Mucosa of rectum (tissue), 2 donors: ENCODE results near the gene NLRC5.

Experiments used
- H3K27ac ChIP-seq, 2 donors: one replicate each; pipeline ENCODE4 v1.7.0; 2013; ENCODE audit warnings: inconsistent platforms in 2 of 2, low read depth in 2 of 2, low read length in 2 of 2
- H3K27me3 ChIP-seq, 2 donors: one replicate each; pipeline ENCODE4 v1.7.0; 2013; ENCODE audit warnings: low read length in 2 of 2; ENCODE audit not compliant: control insufficient read depth in 2 of 2, insufficient read depth in 2 of 2
- H3K36me3 ChIP-seq, 2 donors: one replicate each; pipeline ENCODE4 v1.7.0; 2013; ENCODE audit warnings: low read length in 2 of 2; ENCODE audit not compliant: control insufficient read depth in 2 of 2, insufficient read depth in 2 of 2
- H3K4me1 ChIP-seq, 2 donors: one replicate each; pipeline ENCODE4 v1.7.0; 2013; ENCODE audit warnings: low read length in 2 of 2, mild to moderate bottlenecking in 1 of 2; ENCODE audit not compliant: control insufficient read depth in 2 of 2, insufficient read depth in 2 of 2
- H3K4me3 ChIP-seq, 2 donors: one replicate each; pipeline ENCODE4 v1.7.0; 2013; ENCODE audit warnings: low read length in 2 of 2
- H3K9ac ChIP-seq, 2 donors: one replicate each; pipeline ENCODE4 v1.7.0; 2013; ENCODE audit warnings: low read length in 2 of 2, low read depth in 1 of 2, mild to moderate bottlenecking in 1 of 2
- H3K9me3 ChIP-seq, 2 donors: one replicate each; pipeline ENCODE4 v1.7.0; 2013; ENCODE audit warnings: low read length in 2 of 2; ENCODE audit not compliant: control insufficient read depth in 2 of 2
- donor health status: healthy.
- donor health status: Normal muscosa, but diverticular disease.

Gene NLRC5

GRCh38 chr16:56946767-56947603, 42.4 kb upstream of the NLRC5 start:
- H3K36me3 ChIP-seq = peaks cover 36 to 39% of the 10 kb centered on the region in 2 donors
- H3K27ac ChIP-seq = no peak overlapping the region
- H3K4me1 ChIP-seq = peaks cover 0 to 2% of the 10 kb centered on the region in 2 donors
- H3K4me3 ChIP-seq = no peak overlapping the region
- no peaks in the 10 kb centered on the region for H3K9me3 ChIP-seq
- no peak overlapping the region for H3K9ac ChIP-seq
- H3K27me3 ChIP-seq = no peaks in the 10 kb centered on the region

- H3K9me3 ChIP-seq = no peaks in the 10 kb centered on the region
- no peak overlapping the region for H3K9ac ChIP-seq
- H3K4me1 ChIP-seq = peaks cover 0 to 2% of the 10 kb centered on the region in 2 donors
- H3K36me3 ChIP-seq = peaks cover 30 to 34% of the 10 kb centered on the region in 2 donors
- no peak overlapping the region for H3K27ac ChIP-seq
- no peak overlapping the region for H3K4me3 ChIP-seq
- no peaks in the 10 kb centered on the region for H3K27me3 ChIP-seq
These were observed 41.8 kb upstream of the NLRC5 start for GRCh38 chr16:56947604-56947995.

- Histone ChIP-seq H3K27ac (no peak overlapping the region), H3K4me3 (no peak overlapping the region), H3K9me3 (no peaks in the 10 kb centered on the region), H3K9ac (no peak overlapping the region), H3K4me1 (peaks cover 0 to 2% of the 10 kb centered on the region in 2 donors), H3K27me3 (no peaks in the 10 kb centered on the region), H3K36me3 (peaks cover 23 to 27% of the 10 kb centered on the region in 2 donors)
These were observed 41.1 kb upstream of the NLRC5 start for GRCh38 chr16:56948234-56948633.

- peaks cover 0 to 2% of the 10 kb centered on the region in 2 donors for H3K4me1 ChIP-seq
- no peaks in the 10 kb centered on the region for H3K9me3 ChIP-seq
- H3K27me3 ChIP-seq = no peaks in the 10 kb centered on the region
- H3K36me3 ChIP-seq = peaks cover 8 to 11% of the 10 kb centered on the region in 2 donors
- no peak overlapping the region for H3K4me3 ChIP-seq
- no peak overlapping the region for H3K9ac ChIP-seq
- H3K27ac ChIP-seq = no peak overlapping the region
These were observed 39.3 kb upstream of the NLRC5 start for GRCh38 chr16:56950051-56950450.

GRCh38 chr16:56950455-56950854, 38.9 kb upstream of the NLRC5 start:
- Histone ChIP-seq H3K4me3 (no peak overlapping the region), H3K4me1 (peaks cover 0 to 2% of the 10 kb centered on the region in 2 donors), H3K27me3 (no peaks in the 10 kb centered on the region), H3K9me3 (no peaks in the 10 kb centered on the region), H3K9ac (no peak overlapping the region), H3K36me3 (peaks cover 4 to 7% of the 10 kb centered on the region in 2 donors), H3K27ac (no peak overlapping the region)

- Histone ChIP-seq H3K9me3 (no peaks in the 10 kb centered on the region), H3K4me3 (no peak overlapping the region), H3K9ac (no peak overlapping the region), H3K36me3 (peaks cover 3% of the 10 kb centered on the region in 2 donors), H3K27me3 (no peaks in the 10 kb centered on the region), H3K4me1 (peaks cover 0 to 2% of the 10 kb centered on the region in 2 donors), H3K27ac (no peak overlapping the region)
These were observed 38.2 kb upstream of the NLRC5 start for GRCh38 chr16:56950881-56951771.

- Histone ChIP-seq H3K27me3 (no peaks in the 10 kb centered on the region), H3K4me3 (no peak overlapping the region), H3K9ac (no peak overlapping the region), H3K27ac (no peak overlapping the region), H3K4me1 (peaks cover 0 to 2% of the 10 kb centered on the region in 2 donors), H3K9me3 (no peaks in the 10 kb centered on the region), H3K36me3 (peaks cover 0 to 3% of the 10 kb centered on the region in 2 donors)
These were observed 36.4 kb upstream of the NLRC5 start for GRCh38 chr16:56953006-56953405.

- Histone ChIP-seq H3K9me3 (no peaks in the 10 kb centered on the region), H3K36me3 (no peaks in the 10 kb centered on the region), H3K9ac (no peak overlapping the region), H3K4me3 (no peak overlapping the region), H3K4me1 (no peaks in the 10 kb centered on the region), H3K27me3 (no peaks in the 10 kb centered on the region), H3K27ac (no peak overlapping the region)
These were observed 33.3 kb upstream of the NLRC5 start for GRCh38 chr16:56956076-56956475.

GRCh38 chr16:56956756-56957155, 32.6 kb upstream of the NLRC5 start:
- Histone ChIP-seq H3K27me3 (no peaks in the 10 kb centered on the region), H3K27ac (no peak overlapping the region), H3K9me3 (no peaks in the 10 kb centered on the region), H3K4me3 (no peak overlapping the region), H3K4me1 (no peaks in the 10 kb centered on the region), H3K9ac (no peak overlapping the region), H3K36me3 (no peaks in the 10 kb centered on the region)

- H3K9me3 ChIP-seq = no peaks in the 10 kb centered on the region
- H3K4me1 ChIP-seq = peaks cover 3 to 6% of the 10 kb centered on the region in 2 donors
- H3K36me3 ChIP-seq = no peaks in the 10 kb centered on the region
- H3K4me3 ChIP-seq = no peak overlapping the region
- no peaks in the 10 kb centered on the region for H3K27me3 ChIP-seq
- no peak overlapping the region for H3K9ac ChIP-seq
- H3K27ac ChIP-seq = no peak overlapping the region
These were observed 28.6 kb upstream of the NLRC5 start for GRCh38 chr16:56960681-56961281.
